ENCODE measurements around the gene MED22.
"Not testable (repeated sequence)": the region's sequence is repeated elsewhere in the genome, so short reads cannot be mapped to it uniquely, and the experiment has no call there.

Gene MED22

GRCh38 chr9:133301253-133302230 is 46.4 kb downstream of the MED22 start:
- Histone ChIP-seq H3K27me3 (ENCODE audit: control insufficient read depth in 3 of 3, insufficient read depth in 3 of 3, low read depth in 1 of 3, low read length in 3 of 3) (peaks cover 0 to 14% (median 2%) of the 10 kb centered on the region in 3 experiments), H3K4me1 (ENCODE audit: control insufficient read depth in 2 of 2, insufficient read depth in 1 of 2, low read depth in 1 of 2, low read length in 2 of 2) (peaks cover 0 to 1% of the 10 kb centered on the region in 2 donors), H3K14ac (ENCODE audit: low read length) (no peak overlapping the region), H3K23ac (ENCODE audit: low read depth, low read length, poor library complexity) (no peak overlapping the region), H2BK5ac (ENCODE audit: low read length) (no peak overlapping the region), H3K4me2 (ENCODE audit: insufficient read depth, low read length, poor library complexity, severe bottlenecking) (no peak overlapping the region), H3K9ac (ENCODE audit: low read depth, low read length, poor library complexity) (no peak overlapping the region), H3K4me3 (ENCODE audit: low read length in 2 of 2) (no peak overlapping the region), H3K36me3 (replicated peaks in 1 of 2; ENCODE audit: control insufficient read depth in 2 of 2, insufficient read depth in 2 of 2, low read length in 2 of 2) (no peaks in the 10 kb centered on the region), H2BK120ac (ENCODE audit: low read depth, low read length) (no peak overlapping the region), H4K91ac (ENCODE audit: low read depth, low read length, poor library complexity) (no peak overlapping the region), H3K18ac (ENCODE audit: low read length) (no peak overlapping the region), H2AK5ac (ENCODE audit: low read depth, low read length) (no peak overlapping the region), H3K27ac (replicated peaks; ENCODE audit: low read length) (no peak overlapping the region), H2BK12ac (ENCODE audit: low read length) (no peak overlapping the region), H2BK15ac (ENCODE audit: low read length) (no peak overlapping the region), H3K9me3 (replicated peaks in 1 of 2; ENCODE audit: control insufficient read depth in 2 of 2, insufficient read depth in 1 of 2, low read depth in 1 of 2, low read length in 2 of 2) (peaks cover 0 to 2% of the 10 kb centered on the region in 2 donors), H3K79me1 (ENCODE audit: low read depth, low read length) (no peaks in the 10 kb centered on the region), H2AFZ (ENCODE audit: low read length) (no peak overlapping the region), H3K4ac (ENCODE audit: low read length) (no peak overlapping the region), H4K8ac (ENCODE audit: low read depth, low read length) (no peak overlapping the region)
- no peak for DNase-seq (ENCODE audit: low spot score)
- WGBS, 2 donors (ENCODE audit: extremely low coverage in 2 of 2, insufficient read length in 2 of 2, insufficient replicate concordance in 1 of 2), result no CpG with 5 or more reads among the region's 13 CpGs

GRCh38 chr9:133299996-133300395 is 47.9 kb downstream of the MED22 start:
- peaks cover 0 to 14% (median 2%) of the 10 kb centered on the region in 3 experiments for H3K27me3 ChIP-seq (ENCODE audit: control insufficient read depth in 3 of 3, insufficient read depth in 3 of 3, low read depth in 1 of 3, low read length in 3 of 3)
- H3K9ac ChIP-seq (ENCODE audit: low read depth, low read length, poor library complexity); H4K8ac ChIP-seq (ENCODE audit: low read depth, low read length); H2AK5ac ChIP-seq (ENCODE audit: low read depth, low read length); H2BK12ac ChIP-seq (ENCODE audit: low read length); H3K9me3 ChIP-seq (replicated peaks in 1 of 2; ENCODE audit: control insufficient read depth in 2 of 2, insufficient read depth in 1 of 2, low read depth in 1 of 2, low read length in 2 of 2); H3K14ac ChIP-seq (ENCODE audit: low read length); H3K4me2 ChIP-seq (ENCODE audit: insufficient read depth, low read length, poor library complexity, severe bottlenecking); H3K36me3 ChIP-seq (replicated peaks in 1 of 2; ENCODE audit: control insufficient read depth in 2 of 2, insufficient read depth in 2 of 2, low read length in 2 of 2); H3K4ac ChIP-seq (ENCODE audit: low read length); H3K4me3 ChIP-seq (ENCODE audit: low read length in 2 of 2); H2BK5ac ChIP-seq (ENCODE audit: low read length); H3K27ac ChIP-seq (replicated peaks; ENCODE audit: low read length); H3K4me1 ChIP-seq (ENCODE audit: control insufficient read depth in 2 of 2, insufficient read depth in 1 of 2, low read depth in 1 of 2, low read length in 2 of 2); DNase-seq (ENCODE audit: low spot score); H3K18ac ChIP-seq (ENCODE audit: low read length); H4K91ac ChIP-seq (ENCODE audit: low read depth, low read length, poor library complexity); H2BK120ac ChIP-seq (ENCODE audit: low read depth, low read length); H3K79me1 ChIP-seq (ENCODE audit: low read depth, low read length); H2BK15ac ChIP-seq (ENCODE audit: low read length); H2AFZ ChIP-seq (ENCODE audit: low read length); H3K23ac ChIP-seq (ENCODE audit: low read depth, low read length, poor library complexity): not testable (repeated sequence)
- WGBS, 2 donors (ENCODE audit: extremely low coverage in 2 of 2, insufficient read length in 2 of 2, insufficient replicate concordance in 1 of 2), result no CpG with 5 or more reads among the region's 16 CpGs

GRCh38 chr9:133294257-133294656 is 53.7 kb downstream of the MED22 start:
- no peak overlapping the region for H2BK15ac ChIP-seq (ENCODE audit: low read length)
- no peak overlapping the region for H4K91ac ChIP-seq (ENCODE audit: low read depth, low read length, poor library complexity)
- H3K9ac ChIP-seq (ENCODE audit: low read depth, low read length, poor library complexity), result no peak overlapping the region
- H3K27ac ChIP-seq (replicated peaks; ENCODE audit: low read length), result no peak overlapping the region
- H3K4ac ChIP-seq (ENCODE audit: low read length), result no peak overlapping the region
- H3K4me3 ChIP-seq (ENCODE audit: low read length in 2 of 2), result no peak overlapping the region
- H3K9me3 ChIP-seq (replicated peaks in 1 of 2; ENCODE audit: control insufficient read depth in 2 of 2, insufficient read depth in 1 of 2, low read depth in 1 of 2, low read length in 2 of 2), result peaks cover 5 to 12% of the 10 kb centered on the region in 2 donors
- no peak overlapping the region for H2BK5ac ChIP-seq (ENCODE audit: low read length)
- DNase-seq (ENCODE audit: low spot score), result no peak
- no peak overlapping the region for H2BK120ac ChIP-seq (ENCODE audit: low read depth, low read length)
- no peaks in the 10 kb centered on the region for H3K4me1 ChIP-seq (ENCODE audit: control insufficient read depth in 2 of 2, insufficient read depth in 1 of 2, low read depth in 1 of 2, low read length in 2 of 2)
- H2AFZ ChIP-seq (ENCODE audit: low read length), result no peak overlapping the region
- WGBS, 2 donors (ENCODE audit: extremely low coverage in 2 of 2, insufficient read length in 2 of 2, insufficient replicate concordance in 1 of 2), result no CpG with 5 or more reads among the region's 1 CpG
- no peak overlapping the region for H3K23ac ChIP-seq (ENCODE audit: low read depth, low read length, poor library complexity)
- peaks cover 0 to 9% (median 0%) of the 10 kb centered on the region in 3 experiments for H3K27me3 ChIP-seq (ENCODE audit: control insufficient read depth in 3 of 3, insufficient read depth in 3 of 3, low read depth in 1 of 3, low read length in 3 of 3)
- H2BK12ac ChIP-seq (ENCODE audit: low read length), result no peak overlapping the region
- no peak overlapping the region for H3K14ac ChIP-seq (ENCODE audit: low read length)
- no peaks in the 10 kb centered on the region for H3K36me3 ChIP-seq (replicated peaks in 1 of 2; ENCODE audit: control insufficient read depth in 2 of 2, insufficient read depth in 2 of 2, low read length in 2 of 2)
- H4K8ac ChIP-seq (ENCODE audit: low read depth, low read length), result no peak overlapping the region
- no peak overlapping the region for H3K18ac ChIP-seq (ENCODE audit: low read length)
- no peak overlapping the region for H3K4me2 ChIP-seq (ENCODE audit: insufficient read depth, low read length, poor library complexity, severe bottlenecking)
- H3K79me1 ChIP-seq (ENCODE audit: low read depth, low read length), result no peaks in the 10 kb centered on the region
- no peak overlapping the region for H2AK5ac ChIP-seq (ENCODE audit: low read depth, low read length)

- Histone ChIP-seq H2AK5ac (ENCODE audit: low read depth, low read length) (no peak overlapping the region), H2BK120ac (ENCODE audit: low read depth, low read length) (no peak overlapping the region), H2BK5ac (ENCODE audit: low read length) (no peak overlapping the region), H3K4me2 (ENCODE audit: insufficient read depth, low read length, poor library complexity, severe bottlenecking) (no peak overlapping the region), H3K27ac (replicated peaks; ENCODE audit: low read length) (no peak overlapping the region), H3K4ac (ENCODE audit: low read length) (no peak overlapping the region), H3K27me3 (ENCODE audit: control insufficient read depth in 3 of 3, insufficient read depth in 3 of 3, low read depth in 1 of 3, low read length in 3 of 3) (peaks cover 0 to 9% (median 0%) of the 10 kb centered on the region in 3 experiments), H3K4me3 (ENCODE audit: low read length in 2 of 2) (no peak overlapping the region), H2BK15ac (ENCODE audit: low read length) (no peak overlapping the region), H3K14ac (ENCODE audit: low read length) (no peak overlapping the region), H2BK12ac (ENCODE audit: low read length) (no peak overlapping the region), H3K79me1 (ENCODE audit: low read depth, low read length) (no peaks in the 10 kb centered on the region), H4K8ac (ENCODE audit: low read depth, low read length) (no peak overlapping the region), H4K91ac (ENCODE audit: low read depth, low read length, poor library complexity) (no peak overlapping the region), H2AFZ (ENCODE audit: low read length) (no peak overlapping the region), H3K18ac (ENCODE audit: low read length) (no peak overlapping the region), H3K9ac (ENCODE audit: low read depth, low read length, poor library complexity) (no peak overlapping the region), H3K4me1 (ENCODE audit: control insufficient read depth in 2 of 2, insufficient read depth in 1 of 2, low read depth in 1 of 2, low read length in 2 of 2) (no peaks in the 10 kb centered on the region), H3K23ac (ENCODE audit: low read depth, low read length, poor library complexity) (no peak overlapping the region), H3K9me3 (replicated peaks in 1 of 2; ENCODE audit: control insufficient read depth in 2 of 2, insufficient read depth in 1 of 2, low read depth in 1 of 2, low read length in 2 of 2) (peaks cover 7 to 12% of the 10 kb centered on the region in 2 donors), H3K36me3 (replicated peaks in 1 of 2; ENCODE audit: control insufficient read depth in 2 of 2, insufficient read depth in 2 of 2, low read length in 2 of 2) (no peaks in the 10 kb centered on the region)
- DNase-seq (ENCODE audit: low spot score), result no peak
- WGBS, 2 donors (ENCODE audit: extremely low coverage in 2 of 2, insufficient read length in 2 of 2, insufficient replicate concordance in 1 of 2), result no CpG with 5 or more reads among the region's 2 CpGs
Observed at GRCh38 chr9:133290751-133291302, 57.1 kb downstream of the MED22 start.
